Endothelial cell of umbilical vein (primary cell): ENCODE measurements around the gene SLAMF1.

Source experiments
- EZH2 ChIP-seq: IDR thresholded peaks from 2 replicates; pipeline ENCODE4 v1.6.1; 2012; ENCODE audit warnings: borderline replicate concordance, low read depth, mild to moderate bottlenecking, moderate library complexity, low read length, inconsistent platforms; ENCODE audit not compliant: severe bottlenecking
- MAX ChIP-seq: IDR thresholded peaks from 2 replicates; pipeline ENCODE4 v1.6.1; 2011; ENCODE audit not compliant: insufficient read depth, insufficient read length
- MYC ChIP-seq: IDR thresholded peaks from one replicate; pipeline ENCODE4 v1.6.1; 2011; ENCODE audit warnings: mild to moderate bottlenecking, low read depth, low read length
- POLR2A ChIP-seq: IDR thresholded peaks from 2 replicates; pipeline ENCODE4 v1.6.1; 2012; ENCODE audit warnings: low read depth, mild to moderate bottlenecking, control low read depth, low read length
- POLR2AphosphoS5 ChIP-seq: IDR thresholded peaks from 2 replicates; pipeline ENCODE4 v1.6.1; 2012; ENCODE audit warnings: low read depth, mild to moderate bottlenecking, control low read depth, low read length, moderate library complexity; ENCODE audit not compliant: insufficient read depth
- TF ChIP-seq, protein P1 (sequence below), 2 donors: IDR thresholded peaks; 1 replicate in 1 of 2; 2 replicates in 1 of 2; pipeline ENCODE4 v1.5.1; 2011; ENCODE audit warnings: low read length in 2 of 2, mild to moderate bottlenecking in 2 of 2, moderate library complexity in 2 of 2, control low read depth in 1 of 2, inconsistent platforms in 1 of 2, low read depth in 1 of 2; ENCODE audit not compliant: insufficient read depth in 1 of 2; ENCODE audit errors: extremely low read depth in 1 of 2

DNA sequence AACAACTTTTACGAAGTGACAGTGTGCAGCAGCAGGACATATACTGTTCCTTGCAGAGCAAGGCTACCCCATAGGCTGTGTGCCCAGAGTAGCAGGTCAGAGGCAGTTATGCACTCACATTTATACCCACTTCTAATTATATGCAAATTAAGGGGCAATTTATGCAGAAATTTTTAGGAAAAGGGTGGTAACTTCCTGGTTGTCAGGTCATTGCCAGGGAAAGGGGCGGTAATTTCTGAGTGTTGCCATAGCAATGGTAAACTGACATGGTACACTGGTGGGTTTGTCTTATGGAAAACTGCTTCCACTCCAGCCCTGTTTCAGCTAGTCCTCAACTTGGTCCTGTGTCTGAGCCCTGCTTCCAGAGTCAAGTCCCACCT is 12.0 kb upstream of the SLAMF1 start:
- TF ChIP-seq, protein P1, sequence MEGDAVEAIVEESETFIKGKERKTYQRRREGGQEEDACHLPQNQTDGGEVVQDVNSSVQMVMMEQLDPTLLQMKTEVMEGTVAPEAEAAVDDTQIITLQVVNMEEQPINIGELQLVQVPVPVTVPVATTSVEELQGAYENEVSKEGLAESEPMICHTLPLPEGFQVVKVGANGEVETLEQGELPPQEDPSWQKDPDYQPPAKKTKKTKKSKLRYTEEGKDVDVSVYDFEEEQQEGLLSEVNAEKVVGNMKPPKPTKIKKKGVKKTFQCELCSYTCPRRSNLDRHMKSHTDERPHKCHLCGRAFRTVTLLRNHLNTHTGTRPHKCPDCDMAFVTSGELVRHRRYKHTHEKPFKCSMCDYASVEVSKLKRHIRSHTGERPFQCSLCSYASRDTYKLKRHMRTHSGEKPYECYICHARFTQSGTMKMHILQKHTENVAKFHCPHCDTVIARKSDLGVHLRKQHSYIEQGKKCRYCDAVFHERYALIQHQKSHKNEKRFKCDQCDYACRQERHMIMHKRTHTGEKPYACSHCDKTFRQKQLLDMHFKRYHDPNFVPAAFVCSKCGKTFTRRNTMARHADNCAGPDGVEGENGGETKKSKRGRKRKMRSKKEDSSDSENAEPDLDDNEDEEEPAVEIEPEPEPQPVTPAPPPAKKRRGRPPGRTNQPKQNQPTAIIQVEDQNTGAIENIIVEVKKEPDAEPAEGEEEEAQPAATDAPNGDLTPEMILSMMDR (IDR thresholded peaks at IDR 0.05; ENCODE audit: extremely low read depth in 1 of 2, insufficient read depth in 1 of 2, low read depth in 1 of 2, low read length in 2 of 2): no peak
- TF ChIP-seq POLR2A (no peak), POLR2AphosphoS5 (no peak), MAX (no peak), MYC (no peak), EZH2 (no peak)
